Measurements from ENCODE around the gene ADGRL3.

ADGRL3 gene

GRCh38 chr4:61336916-61337315 is 136.8 kb downstream of the ADGRL3 start:
- Histone ChIP-seq H3K79me2 (ENCODE audit: insufficient read depth, low read length) (no peaks in the 10 kb centered on the region), H3F3A (ENCODE audit: insufficient read depth) (no peaks in the 10 kb centered on the region), H3K27ac (ENCODE audit: low read depth, low read length) (no peak overlapping the region), H3K4me3 (ENCODE audit: insufficient read depth, low read length, poor library complexity, severe bottlenecking) (no peak overlapping the region), H3K9me3 (ENCODE audit: insufficient read depth, low read length) (no peaks in the 10 kb centered on the region), H3K27me3 (ENCODE audit: low read length) (no peaks in the 10 kb centered on the region), H3K9ac (ENCODE audit: low read length) (no peak overlapping the region), H3K36me3 (ENCODE audit: low read length) (no peaks in the 10 kb centered on the region), H4K20me1 (ENCODE audit: low read depth, low read length) (no peaks in the 10 kb centered on the region), H3K4me2 (ENCODE audit: low read depth, low read length, poor library complexity, severe bottlenecking) (no peak overlapping the region), H3K9me2 (replicated peaks; ENCODE audit: insufficient read depth, low read length) (no peaks in the 10 kb centered on the region), H2AFZ (ENCODE audit: low read depth, low read length, severe bottlenecking) (no peak overlapping the region)
- TF ChIP-seq CTCF (IDR thresholded peaks at IDR 0.05; ENCODE audit: insufficient read depth, low read length, poor library complexity, severe bottlenecking): no peak
- TF ChIP-seq EZH2phosphoT487 (conservative IDR thresholded peaks at IDR 0.05; ENCODE audit: low read length): no peak

DNA sequence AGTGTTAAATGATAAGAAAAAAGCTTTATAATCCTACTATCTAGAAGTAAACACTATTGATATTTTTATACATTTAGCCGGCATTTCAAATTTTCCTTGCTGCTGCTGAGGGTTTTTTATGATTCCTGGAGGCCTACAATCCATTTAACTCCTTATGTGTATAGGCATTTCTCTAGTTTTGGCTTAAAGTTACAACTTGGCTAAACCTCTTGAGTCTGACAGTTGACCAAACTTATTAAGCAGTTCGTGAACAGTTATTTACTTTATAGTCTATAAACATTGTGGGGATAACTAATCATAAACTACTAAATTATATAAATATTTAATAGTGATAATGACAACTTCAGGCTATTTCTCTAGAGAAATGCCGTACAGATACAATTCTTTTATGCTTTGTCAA is 141.9 kb downstream of the ADGRL3 start:
- Histone ChIP-seq H3K4me2 (ENCODE audit: low read depth, low read length, poor library complexity, severe bottlenecking) (no peak overlapping the region), H3K79me2 (ENCODE audit: insufficient read depth, low read length) (no peaks in the 10 kb centered on the region), H3K9me2 (replicated peaks; ENCODE audit: insufficient read depth, low read length) (no peaks in the 10 kb centered on the region), H3K4me3 (ENCODE audit: insufficient read depth, low read length, poor library complexity, severe bottlenecking) (no peak overlapping the region), H3F3A (ENCODE audit: insufficient read depth) (no peaks in the 10 kb centered on the region), H4K20me1 (ENCODE audit: low read depth, low read length) (no peaks in the 10 kb centered on the region), H3K36me3 (ENCODE audit: low read length) (no peaks in the 10 kb centered on the region), H2AFZ (ENCODE audit: low read depth, low read length, severe bottlenecking) (no peak overlapping the region), H3K9ac (ENCODE audit: low read length) (no peak overlapping the region), H3K27me3 (ENCODE audit: low read length) (no peaks in the 10 kb centered on the region), H3K27ac (ENCODE audit: low read depth, low read length) (no peak overlapping the region), H3K9me3 (ENCODE audit: insufficient read depth, low read length) (no peaks in the 10 kb centered on the region)
- TF ChIP-seq CTCF (IDR thresholded peaks at IDR 0.05; ENCODE audit: insufficient read depth, low read length, poor library complexity, severe bottlenecking) (no peak), EZH2phosphoT487 (conservative IDR thresholded peaks at IDR 0.05; ENCODE audit: low read length) (no peak)

- no peaks in the 10 kb centered on the region for H3K27me3 ChIP-seq (ENCODE audit: low read length)
- H3K27ac ChIP-seq (ENCODE audit: low read depth, low read length): no peak overlapping the region
- H3K4me3 ChIP-seq (ENCODE audit: insufficient read depth, low read length, poor library complexity, severe bottlenecking): no peak overlapping the region
- TF ChIP-seq CTCF (IDR thresholded peaks at IDR 0.05; ENCODE audit: insufficient read depth, low read length, poor library complexity, severe bottlenecking) (no peak), EZH2phosphoT487 (conservative IDR thresholded peaks at IDR 0.05; ENCODE audit: low read length) (no peak)
- H3F3A ChIP-seq (ENCODE audit: insufficient read depth): no peaks in the 10 kb centered on the region
- H2AFZ ChIP-seq (ENCODE audit: low read depth, low read length, severe bottlenecking): no peak overlapping the region
- H4K20me1 ChIP-seq (ENCODE audit: low read depth, low read length): no peaks in the 10 kb centered on the region
- no peaks in the 10 kb centered on the region for H3K79me2 ChIP-seq (ENCODE audit: insufficient read depth, low read length)
- no peak overlapping the region for H3K4me2 ChIP-seq (ENCODE audit: low read depth, low read length, poor library complexity, severe bottlenecking)
- H3K36me3 ChIP-seq (ENCODE audit: low read length): no peaks in the 10 kb centered on the region
- no peaks in the 10 kb centered on the region for H3K9me2 ChIP-seq (replicated peaks; ENCODE audit: insufficient read depth, low read length)
- no peak overlapping the region for H3K9ac ChIP-seq (ENCODE audit: low read length)
- H3K9me3 ChIP-seq (ENCODE audit: insufficient read depth, low read length): no peaks in the 10 kb centered on the region
Observed at GRCh38 chr4:61350932-61351331, 150.8 kb downstream of the ADGRL3 start.
